ENCODE data around the gene QSOX2. TPM values are rescaled to one million over a fixed set of nuclear protein-coding genes. Genes with fewer than 3 reads are reported as not detected.

QSOX2 gene
- total and polyA plus RNA-seq, 2 experiments from 2014 or later, result 9.2 to 29.2 TPM

DNA sequence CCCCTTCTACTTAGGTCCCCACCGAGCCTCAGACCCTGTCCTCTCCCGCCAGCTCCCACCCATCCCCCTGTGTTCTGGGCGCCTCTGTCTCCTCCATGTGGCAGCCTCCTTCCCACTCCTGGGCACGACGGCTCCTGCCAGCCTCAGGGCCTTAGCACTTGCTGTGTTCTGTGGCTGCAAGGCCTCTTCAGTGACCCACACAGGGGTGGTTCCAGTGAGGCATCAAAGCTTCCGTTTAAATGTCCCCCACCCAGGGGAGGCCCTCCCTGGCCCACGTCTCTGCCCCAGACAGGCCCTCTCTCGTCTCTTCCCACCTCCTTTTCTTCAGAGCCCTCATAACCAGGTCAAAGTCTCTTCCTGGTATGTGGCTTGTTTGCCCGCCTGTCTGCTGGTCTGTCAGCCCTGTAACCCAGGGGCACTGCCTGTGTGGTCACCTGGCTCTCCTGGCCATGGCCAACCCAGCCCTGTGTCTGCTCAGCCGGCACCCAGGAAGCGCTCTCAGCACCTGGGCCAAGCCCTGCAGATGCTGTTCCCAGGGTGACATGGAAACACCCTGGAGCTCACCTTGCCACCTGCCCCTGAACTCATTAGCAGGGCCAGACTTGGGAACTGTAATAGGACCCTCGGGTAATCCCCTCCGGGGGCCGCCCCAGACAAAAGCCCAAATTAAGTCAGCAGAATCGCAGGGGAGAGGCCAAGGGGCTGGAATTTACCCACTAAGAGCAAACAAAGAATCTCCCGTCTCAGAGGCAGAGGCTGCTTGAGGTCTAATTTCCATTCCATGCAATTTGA lies 74.4 kb downstream of the QSOX2 start (continued):
- TF ChIP-seq STAT1 (IDR thresholded peaks at IDR 0.05; ENCODE audit: unreplicated experiment), result no peak

GRCh38 chr9:136170006-136170901 lies 75.4 kb downstream of the QSOX2 start:
- TF ChIP-seq NANOG (IDR thresholded peaks at IDR 0.05; ENCODE audit: borderline replicate concordance) (no peak), JUNB (IDR thresholded peaks at IDR 0.05; ENCODE audit: unreplicated experiment) (no peak), ZNF331 (CRISPR knock-in tag; IDR thresholded peaks at IDR 0.05; ENCODE audit: low read depth) (no peak), CTCF (conservative IDR thresholded peaks at IDR 0.05; ENCODE audit: low read depth in 2 of 2) (peak; percentile 77 to 88), EZH2phosphoT487 (IDR thresholded peaks at IDR 0.05; ENCODE audit: unreplicated experiment) (no peak), POLR2AphosphoS5 (IDR thresholded peaks at IDR 0.05; ENCODE audit: low read depth) (no peak)
- TF ChIP-seq, protein P1, sequence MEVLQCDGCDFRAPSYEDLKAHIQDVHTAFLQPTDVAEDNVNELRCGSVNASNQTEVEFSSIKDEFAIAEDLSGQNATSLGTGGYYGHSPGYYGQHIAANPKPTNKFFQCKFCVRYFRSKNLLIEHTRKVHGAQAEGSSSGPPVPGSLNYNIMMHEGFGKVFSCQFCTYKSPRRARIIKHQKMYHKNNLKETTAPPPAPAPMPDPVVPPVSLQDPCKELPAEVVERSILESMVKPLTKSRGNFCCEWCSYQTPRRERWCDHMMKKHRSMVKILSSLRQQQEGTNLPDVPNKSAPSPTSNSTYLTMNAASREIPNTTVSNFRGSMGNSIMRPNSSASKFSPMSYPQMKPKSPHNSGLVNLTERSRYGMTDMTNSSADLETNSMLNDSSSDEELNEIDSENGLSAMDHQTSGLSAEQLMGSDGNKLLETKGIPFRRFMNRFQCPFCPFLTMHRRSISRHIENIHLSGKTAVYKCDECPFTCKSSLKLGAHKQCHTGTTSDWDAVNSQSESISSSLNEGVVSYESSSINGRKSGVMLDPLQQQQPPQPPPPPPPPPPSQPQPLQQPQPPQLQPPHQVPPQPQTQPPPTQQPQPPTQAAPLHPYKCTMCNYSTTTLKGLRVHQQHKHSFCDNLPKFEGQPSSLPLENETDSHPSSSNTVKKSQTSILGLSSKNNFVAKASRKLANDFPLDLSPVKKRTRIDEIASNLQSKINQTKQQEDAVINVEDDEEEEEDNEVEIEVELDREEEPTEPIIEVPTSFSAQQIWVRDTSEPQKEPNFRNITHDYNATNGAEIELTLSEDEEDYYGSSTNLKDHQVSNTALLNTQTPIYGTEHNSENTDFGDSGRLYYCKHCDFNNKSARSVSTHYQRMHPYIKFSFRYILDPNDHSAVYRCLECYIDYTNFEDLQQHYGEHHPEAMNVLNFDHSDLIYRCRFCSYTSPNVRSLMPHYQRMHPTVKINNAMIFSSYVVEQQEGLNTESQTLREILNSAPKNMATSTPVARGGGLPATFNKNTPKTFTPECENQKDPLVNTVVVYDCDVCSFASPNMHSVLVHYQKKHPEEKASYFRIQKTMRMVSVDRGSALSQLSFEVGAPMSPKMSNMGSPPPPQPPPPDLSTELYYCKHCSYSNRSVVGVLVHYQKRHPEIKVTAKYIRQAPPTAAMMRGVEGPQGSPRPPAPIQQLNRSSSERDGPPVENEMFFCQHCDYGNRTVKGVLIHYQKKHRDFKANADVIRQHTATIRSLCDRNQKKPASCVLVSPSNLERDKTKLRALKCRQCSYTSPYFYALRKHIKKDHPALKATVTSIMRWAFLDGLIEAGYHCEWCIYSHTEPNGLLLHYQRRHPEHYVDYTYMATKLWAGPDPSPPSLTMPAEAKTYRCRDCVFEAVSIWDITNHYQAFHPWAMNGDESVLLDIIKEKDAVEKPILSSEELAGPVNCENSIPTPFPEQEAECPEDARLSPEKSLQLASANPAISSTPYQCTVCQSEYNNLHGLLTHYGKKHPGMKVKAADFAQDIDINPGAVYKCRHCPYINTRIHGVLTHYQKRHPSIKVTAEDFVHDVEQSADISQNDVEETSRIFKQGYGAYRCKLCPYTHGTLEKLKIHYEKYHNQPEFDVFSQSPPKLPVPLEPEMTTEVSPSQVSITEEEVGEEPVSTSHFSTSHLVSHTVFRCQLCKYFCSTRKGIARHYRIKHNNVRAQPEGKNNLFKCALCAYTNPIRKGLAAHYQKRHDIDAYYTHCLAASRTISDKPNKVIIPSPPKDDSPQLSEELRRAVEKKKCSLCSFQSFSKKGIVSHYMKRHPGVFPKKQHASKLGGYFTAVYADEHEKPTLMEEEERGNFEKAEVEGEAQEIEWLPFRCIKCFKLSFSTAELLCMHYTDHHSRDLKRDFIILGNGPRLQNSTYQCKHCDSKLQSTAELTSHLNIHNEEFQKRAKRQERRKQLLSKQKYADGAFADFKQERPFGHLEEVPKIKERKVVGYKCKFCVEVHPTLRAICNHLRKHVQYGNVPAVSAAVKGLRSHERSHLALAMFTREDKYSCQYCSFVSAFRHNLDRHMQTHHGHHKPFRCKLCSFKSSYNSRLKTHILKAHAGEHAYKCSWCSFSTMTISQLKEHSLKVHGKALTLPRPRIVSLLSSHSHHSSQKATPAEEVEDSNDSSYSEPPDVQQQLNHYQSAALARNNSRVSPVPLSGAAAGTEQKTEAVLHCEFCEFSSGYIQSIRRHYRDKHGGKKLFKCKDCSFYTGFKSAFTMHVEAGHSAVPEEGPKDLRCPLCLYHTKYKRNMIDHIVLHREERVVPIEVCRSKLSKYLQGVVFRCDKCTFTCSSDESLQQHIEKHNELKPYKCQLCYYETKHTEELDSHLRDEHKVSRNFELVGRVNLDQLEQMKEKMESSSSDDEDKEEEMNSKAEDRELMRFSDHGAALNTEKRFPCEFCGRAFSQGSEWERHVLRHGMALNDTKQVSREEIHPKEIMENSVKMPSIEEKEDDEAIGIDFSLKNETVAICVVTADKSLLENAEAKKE (CRISPR knock-in tag; IDR thresholded peaks at IDR 0.05), result no peak
- no peaks in the 10 kb centered on the region; the same call in 2 of the 3 replicates for H3K36me3 Mint-ChIP-seq (ENCODE audit: low read depth)
- peak; percentile 77 for DNase-seq (ENCODE audit: low spot score)

More at GRCh38 chr9:136170006-136170901, 75.4 kb downstream of the QSOX2 start:
- H3K36me3 ChIP-seq (ENCODE audit: insufficient read depth), result no peaks in the 10 kb centered on the region
- peaks cover 7% of the 10 kb centered on the region; the same call in 1 of the 2 replicates for H3K4me1 ChIP-seq (ENCODE audit: insufficient read depth)
- peaks cover 2% of the 10 kb centered on the region; the same call in 1 of the 3 replicates for H3K9me3 Mint-ChIP-seq
- H3K4me3 Mint-ChIP-seq, result no peak overlapping the region
- no peaks in the 10 kb centered on the region for H3K27me3 ChIP-seq (ENCODE audit: insufficient read depth)
- no peak overlapping the region for H3K4me2 ChIP-seq
- no peak overlapping the region for H2AFZ ChIP-seq
- no peak overlapping the region for H3K27ac Mint-ChIP-seq
- H3F3A ChIP-seq (replicated peaks; ENCODE audit: low read depth), result 0 out of 2 replicates have a peak, but pooled peaks cover 3% of the 10 kb centered on the region
- H3K27me3 Mint-ChIP-seq (ENCODE audit: insufficient read depth, low read depth, poor library complexity), result peaks cover 8% of the 10 kb centered on the region
- no peaks in the 10 kb centered on the region for H3K9me2 ChIP-seq (ENCODE audit: insufficient read depth)
- no peak overlapping the region for H3K4me3 ChIP-seq
- ATAC-seq, result peak; percentile 68
- H3K27ac ChIP-seq (ENCODE audit: low read depth), result no peak overlapping the region
- H4K20me1 ChIP-seq (replicated peaks; ENCODE audit: insufficient read depth), result no peaks in the 10 kb centered on the region
- H3K79me2 ChIP-seq (replicated peaks; ENCODE audit: insufficient read depth), result no peaks in the 10 kb centered on the region
- H3K4me1 Mint-ChIP-seq, result peaks cover 30% of the 10 kb centered on the region
